Measurements from ENCODE around the gene FAM221B. TPM values are rescaled to one million over a fixed set of nuclear protein-coding genes. Genes with fewer than 3 reads are reported as not detected.
A peak's percentile ranks its signal among the peaks of the same experiment; 100 is the strongest.

The FAM221B gene
- total and polyA plus RNA-seq, 5 donors from 2014 or later = 0.03 TPM; not detected in 4

- H3K27ac ChIP-seq (ENCODE audit: insufficient read depth, low read length, poor library complexity, severe bottlenecking) = peak within 1 kb of the TSS; percentile 81
- Mint-ChIP-seq H3K36me3 (peaks cover 2% of the 10 kb centered on the region), H3K4me3 (peak within 1 kb of the TSS; percentile 93 to 97 (median 95)), H3K9me3 (peaks cover 0 to 2% (median 0%) of the 10 kb centered on the region in 7 donors), H3K27me3 (peaks cover 11% of the 10 kb centered on the region), H3K27ac (peak within 1 kb of the TSS; percentile 87 to 97 (median 95)), H3K4me1 (peaks cover 17 to 46% (median 29%) of the 10 kb centered on the region in 4 donors)
- peaks cover 3% of the 10 kb centered on the region for H3K27me3 ChIP-seq (ENCODE audit: control insufficient read depth, insufficient read depth, low read length)
- H3K9me3 ChIP-seq (ENCODE audit: control insufficient read depth in 2 of 2, low read length in 2 of 2) = no peaks in the 10 kb centered on the region
- peak; percentile 95 to 99 (median 97) for DNase-seq
- peaks cover 32% of the 10 kb centered on the region for H3K4me1 ChIP-seq (ENCODE audit: control insufficient read depth, insufficient read depth, low read length, poor library complexity, severe bottlenecking)
- peak within 1 kb of the TSS; percentile 99 for H3K4me3 ChIP-seq (ENCODE audit: low read depth, low read length)
- H3K36me3 ChIP-seq (ENCODE audit: control insufficient read depth, insufficient read depth, low read length) = no peaks in the 10 kb centered on the region
- ATAC-seq (ENCODE audit: low read depth in 2 of 2) = peak; percentile 80
These were observed 13.5 kb downstream of the FAM221B start, which contains the start of gene HINT2 for GRCh38 chr9:35814841-35815543. TSS of gene HINT2 (minus strand) at chr9:35815042. CDS start at chr9:35814979, 63 bp downstream.

DNA sequence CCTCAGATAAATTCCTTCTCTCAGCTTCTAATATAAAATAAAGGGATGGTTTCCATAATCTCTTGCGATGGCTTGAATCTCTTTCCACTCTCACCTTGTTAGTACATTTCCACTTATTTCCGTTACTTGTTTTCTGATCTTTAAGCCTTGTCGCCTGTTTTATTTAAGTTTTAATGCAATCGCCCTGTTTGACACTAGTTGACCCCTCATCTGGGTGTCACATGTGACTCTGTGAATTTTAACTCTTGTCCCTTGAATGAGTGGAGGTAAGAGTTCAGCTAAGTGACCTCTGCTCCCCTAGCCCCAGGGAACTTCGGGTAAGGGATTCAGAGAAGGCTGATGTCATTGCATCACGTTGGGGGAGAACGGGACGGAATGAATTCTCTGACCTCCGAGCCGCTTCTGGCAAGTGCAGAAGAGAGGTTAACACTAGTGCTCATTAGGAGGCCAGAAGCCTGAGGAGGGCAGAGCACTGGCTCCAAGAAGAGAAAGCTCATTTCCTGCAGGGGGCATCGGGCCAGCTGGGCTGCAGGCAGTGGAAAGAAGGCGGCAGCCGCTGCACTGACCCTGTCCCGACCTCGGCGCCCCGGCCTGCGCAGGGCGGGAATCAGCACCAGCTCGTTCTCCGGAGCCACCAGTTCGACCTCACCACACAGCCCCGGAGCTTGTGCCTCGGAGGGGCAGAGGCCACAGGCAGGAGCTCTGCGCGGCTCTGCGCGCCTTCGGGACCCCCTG lies 14.3 kb downstream of the FAM221B start:
- H3K4me3 ChIP-seq (ENCODE audit: low read depth, low read length) = peak overlapping the region; percentile 76
- DNase-seq = peak in 2 of 3 donors; percentile 26 to 68
- peaks cover 32% of the 10 kb centered on the region for H3K4me1 ChIP-seq (ENCODE audit: control insufficient read depth, insufficient read depth, low read length, poor library complexity, severe bottlenecking)
- peak overlapping the region; percentile 15 to 93 (median 87) for H3K27ac Mint-ChIP-seq
- ATAC-seq (ENCODE audit: low read depth in 2 of 2) = no peak
- peaks cover 2% of the 10 kb centered on the region for H3K36me3 Mint-ChIP-seq
- peak overlapping the region; percentile 93 to 97 (median 95) for H3K4me3 Mint-ChIP-seq
- no peaks in the 10 kb centered on the region for H3K36me3 ChIP-seq (ENCODE audit: control insufficient read depth, insufficient read depth, low read length)
- peaks cover 3% of the 10 kb centered on the region for H3K27me3 ChIP-seq (ENCODE audit: control insufficient read depth, insufficient read depth, low read length)
- peaks cover 11% of the 10 kb centered on the region for H3K27me3 Mint-ChIP-seq
- H3K27ac ChIP-seq (ENCODE audit: insufficient read depth, low read length, poor library complexity, severe bottlenecking) = peak overlapping the region; percentile 81
- peaks cover 0 to 2% (median 0%) of the 10 kb centered on the region in 7 donors for H3K9me3 Mint-ChIP-seq
- H3K9me3 ChIP-seq (ENCODE audit: control insufficient read depth in 2 of 2, low read length in 2 of 2) = no peaks in the 10 kb centered on the region
- H3K4me1 Mint-ChIP-seq = peaks cover 17 to 46% (median 29%) of the 10 kb centered on the region in 4 donors

GRCh38 chr9:35813434-35814105 lies 15.0 kb downstream of the FAM221B start:
- Histone ChIP-seq H3K9me3 (ENCODE audit: control insufficient read depth in 2 of 2, low read length in 2 of 2) (no peaks in the 10 kb centered on the region), H3K27me3 (ENCODE audit: control insufficient read depth, insufficient read depth, low read length) (peaks cover 3% of the 10 kb centered on the region), H3K4me1 (ENCODE audit: control insufficient read depth, insufficient read depth, low read length, poor library complexity, severe bottlenecking) (peaks cover 32% of the 10 kb centered on the region), H3K36me3 (ENCODE audit: control insufficient read depth, insufficient read depth, low read length) (peaks cover 5% of the 10 kb centered on the region), H3K27ac (ENCODE audit: insufficient read depth, low read length, poor library complexity, severe bottlenecking) (no peak overlapping the region), H3K4me3 (ENCODE audit: low read depth, low read length) (peak overlapping the region; percentile 76)
- Mint-ChIP-seq H3K4me1 (peaks cover 17 to 46% (median 29%) of the 10 kb centered on the region in 4 donors), H3K27ac (peak overlapping the region in 2 of 3 donors; percentile 62 to 97), H3K36me3 (peaks cover 2% of the 10 kb centered on the region), H3K4me3 (peak overlapping the region; percentile 94 to 97 (median 96)), H3K9me3 (peaks cover 0 to 2% (median 0%) of the 10 kb centered on the region in 7 donors), H3K27me3 (peaks cover 11% of the 10 kb centered on the region)
- no peak for DNase-seq
- no peak for ATAC-seq (ENCODE audit: low read depth in 2 of 2)

DNA sequence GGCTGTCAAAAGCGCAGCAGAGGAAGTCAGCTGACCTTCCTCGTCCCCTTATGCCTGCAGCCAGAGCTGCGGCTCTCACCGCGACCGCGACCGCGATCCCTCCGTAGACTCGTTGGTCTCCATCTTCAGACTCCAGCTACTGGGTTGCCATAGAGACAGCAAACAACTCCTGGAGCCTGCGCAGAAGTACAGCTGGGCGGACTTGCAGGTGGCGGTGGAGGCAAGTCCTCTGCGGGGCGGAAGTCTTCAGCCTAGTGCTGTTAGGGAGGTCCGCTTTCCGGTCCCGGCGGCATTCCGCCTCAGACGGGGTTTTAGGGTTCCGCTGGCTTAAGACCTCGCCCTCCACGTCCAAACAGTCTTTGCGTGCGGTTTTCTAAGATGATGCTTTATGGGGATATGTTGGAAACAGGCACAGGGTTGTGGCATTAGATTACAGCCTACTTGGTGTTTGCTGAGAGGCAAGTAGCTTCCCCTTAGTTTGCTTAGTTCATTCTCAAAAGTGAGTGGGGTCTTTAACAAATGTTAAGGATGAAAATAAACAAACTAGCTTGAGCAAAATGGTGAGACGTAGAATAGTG lies 16.4 kb downstream of the FAM221B start, which contains the start of gene SPAG8:
Gene SPAG8 (minus strand): TSS at position 238 of the 578 bp plus-strand sequence. CDS start 115 bp downstream, at position 123.
- Mint-ChIP-seq H3K9me3 (no peaks in the 10 kb centered on the region), H3K27ac (peak within 1 kb of the TSS; percentile 89 to 97 (median 96)), H3K4me3 (peak within 1 kb of the TSS; percentile 91 to 97 (median 94)), H3K36me3 (peaks cover 8% of the 10 kb centered on the region), H3K4me1 (peaks cover 17 to 46% (median 29%) of the 10 kb centered on the region in 4 donors), H3K27me3 (peaks cover 11% of the 10 kb centered on the region)
- peaks cover 32% of the 10 kb centered on the region for H3K4me1 ChIP-seq (ENCODE audit: control insufficient read depth, insufficient read depth, low read length, poor library complexity, severe bottlenecking)
- ATAC-seq (ENCODE audit: low read depth in 2 of 2) (peak; percentile 72 to 74), DNase-seq (peak; percentile 95 to 98 (median 96))
- H3K36me3 ChIP-seq (ENCODE audit: control insufficient read depth, insufficient read depth, low read length) = peaks cover 9% of the 10 kb centered on the region
- H3K27me3 ChIP-seq (ENCODE audit: control insufficient read depth, insufficient read depth, low read length) = no peaks in the 10 kb centered on the region
- no peaks in the 10 kb centered on the region for H3K9me3 ChIP-seq (ENCODE audit: control insufficient read depth in 2 of 2, low read length in 2 of 2)
- H3K4me3 ChIP-seq (ENCODE audit: low read depth, low read length) = peak within 1 kb of the TSS; percentile 84
- H3K27ac ChIP-seq (ENCODE audit: insufficient read depth, low read length, poor library complexity, severe bottlenecking) = peak within 1 kb of the TSS; percentile 83

GRCh38 chr9:35811381-35812024 lies 17.0 kb downstream of the FAM221B start:
- Histone ChIP-seq H3K27me3 (ENCODE audit: control insufficient read depth, insufficient read depth, low read length) (no peaks in the 10 kb centered on the region), H3K4me1 (ENCODE audit: control insufficient read depth, insufficient read depth, low read length, poor library complexity, severe bottlenecking) (peaks cover 32% of the 10 kb centered on the region), H3K36me3 (ENCODE audit: control insufficient read depth, insufficient read depth, low read length) (peaks cover 12% of the 10 kb centered on the region), H3K27ac (ENCODE audit: insufficient read depth, low read length, poor library complexity, severe bottlenecking) (peak overlapping the region; percentile 83), H3K4me3 (ENCODE audit: low read depth, low read length) (peak overlapping the region; percentile 84), H3K9me3 (ENCODE audit: control insufficient read depth in 2 of 2, low read length in 2 of 2) (no peaks in the 10 kb centered on the region)
- Mint-ChIP-seq H3K27ac (peak overlapping the region; percentile 89 to 97 (median 96)), H3K9me3 (no peaks in the 10 kb centered on the region), H3K4me1 (peaks cover 17 to 46% (median 29%) of the 10 kb centered on the region in 4 donors), H3K36me3 (peaks cover 12% of the 10 kb centered on the region), H3K27me3 (peaks cover 11% of the 10 kb centered on the region), H3K4me3 (peak overlapping the region; percentile 91 to 97 (median 94))
- ATAC-seq (ENCODE audit: low read depth in 2 of 2) (no peak), DNase-seq (no peak)

- no peak overlapping the region for H3K27ac ChIP-seq (ENCODE audit: insufficient read depth, low read length, poor library complexity, severe bottlenecking)
- Mint-ChIP-seq H3K9me3 (no peaks in the 10 kb centered on the region), H3K27ac (peak overlapping the region in 1 of 3 donors; percentile 31)
These were observed 18.4 kb downstream of the FAM221B start for GRCh38 chr9:35810122-35810521.

More at GRCh38 chr9:35810122-35810521, 18.4 kb downstream of the FAM221B start:
- Histone ChIP-seq H3K27me3 (ENCODE audit: control insufficient read depth, insufficient read depth, low read length) (no peaks in the 10 kb centered on the region), H3K9me3 (ENCODE audit: control insufficient read depth in 2 of 2, low read length in 2 of 2) (no peaks in the 10 kb centered on the region), H3K36me3 (ENCODE audit: control insufficient read depth, insufficient read depth, low read length) (peaks cover 22% of the 10 kb centered on the region), H3K4me3 (ENCODE audit: low read depth, low read length) (no peak overlapping the region), H3K4me1 (ENCODE audit: control insufficient read depth, insufficient read depth, low read length, poor library complexity, severe bottlenecking) (peaks cover 32% of the 10 kb centered on the region)
- Mint-ChIP-seq H3K4me3 (no peak overlapping the region), H3K36me3 (peaks cover 25% of the 10 kb centered on the region), H3K4me1 (peaks cover 13 to 40% (median 24%) of the 10 kb centered on the region in 4 donors), H3K27me3 (peaks cover 5% of the 10 kb centered on the region)
- ATAC-seq (ENCODE audit: low read depth in 2 of 2) (no peak), DNase-seq (no peak)
